SJSA1 (cell line): ENCODE measurements around the gene ACACA. TPM values are rescaled to one million over a fixed set of nuclear protein-coding genes. Genes with fewer than 3 reads are reported as not detected.

Source experiments
- DNase-seq, 2 experiments: peaks; one replicate each; pipeline ENCODE4 v3.0.0-alpha.2; 2015 to 2020; ENCODE audit warnings: low spot score in 2 of 2, low read depth in 1 of 2
- H3K27ac ChIP-seq: fragments of 250-450 bp; sonication (Bioruptor Pico); 2 replicates; pipeline ENCODE4 v1.5.1; 2020; ENCODE audit warnings: mild to moderate bottlenecking, moderate library complexity
- H3K27me3 ChIP-seq: fragments of 250-450 bp; sonication (Bioruptor Pico); replicated peaks from 2 replicates; pipeline ENCODE4 v1.5.1; 2020; ENCODE audit warnings: mild to moderate bottlenecking, moderate library complexity
- H3K36me3 ChIP-seq: fragments of 250-450 bp; sonication (Bioruptor Pico); 2 replicates; pipeline ENCODE4 v1.5.1; 2020; ENCODE audit warnings: mild to moderate bottlenecking
- H3K4me1 ChIP-seq: fragments of 250-450 bp; sonication (Bioruptor Pico); replicated peaks from 2 replicates; pipeline ENCODE4 v1.6.1; 2021; ENCODE audit warnings: mild to moderate bottlenecking
- H3K4me3 ChIP-seq: fragments of 250-450 bp; sonication (Bioruptor Pico); 2 replicates; pipeline ENCODE4 v1.5.1; 2020; ENCODE audit warnings: mild to moderate bottlenecking
- H3K9me3 ChIP-seq: fragments of 250-450 bp; sonication (Bioruptor Pico); replicated peaks from 2 replicates; pipeline ENCODE4 v1.5.1; 2020; ENCODE audit warnings: mild to moderate bottlenecking
- total RNA-seq: library from RNA; depleted of rRNA; stranded (reverse); fragments of >200 nt; shearing (Covaris generic); gene quantifications from 2 replicates; pipeline ENCODE4 v1.2.3, GENCODE V29; 2014

ACACA gene
- total RNA-seq, 1 experiment from 2014 or later, result 23.4 TPM

DNA sequence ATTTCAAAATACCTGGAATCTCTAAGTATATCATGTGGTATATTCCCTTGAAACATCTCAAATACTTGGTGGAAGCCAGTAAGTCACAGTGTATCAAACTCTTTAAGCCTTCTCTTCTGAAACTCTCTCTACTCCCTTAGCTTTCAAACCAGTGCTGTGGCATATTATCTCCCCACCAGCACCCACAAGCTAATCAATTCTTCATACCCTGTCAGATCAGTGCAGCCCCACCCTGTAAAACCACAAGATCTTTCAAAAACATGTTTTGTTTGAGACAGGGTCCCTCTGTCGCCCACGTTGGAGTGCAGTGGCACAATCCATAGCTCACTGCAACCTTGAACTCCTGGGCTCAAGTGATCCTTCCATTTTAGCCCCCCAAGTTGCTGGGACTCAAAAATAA is 122.4 kb downstream of the ACACA start:
- H3K4me1 ChIP-seq, result no peaks in the 10 kb centered on the region
- no peaks in the 10 kb centered on the region for H3K9me3 ChIP-seq
- no peak overlapping the region for H3K27ac ChIP-seq
- H3K36me3 ChIP-seq, result peaks cover 8% of the 10 kb centered on the region; the same call in 1 of the 2 replicates
- no peak overlapping the region for H3K4me3 ChIP-seq
- H3K27me3 ChIP-seq, result no peaks in the 10 kb centered on the region
- DNase-seq, result no peak

GRCh38 chr17:37283414-37283961 is 123.1 kb downstream of the ACACA start:
- DNase-seq, result no peak
- Histone ChIP-seq H3K4me3 (no peak overlapping the region), H3K9me3 (no peaks in the 10 kb centered on the region), H3K27ac (no peak overlapping the region), H3K36me3 (peaks cover 8% of the 10 kb centered on the region; the same call in 1 of the 2 replicates), H3K4me1 (no peaks in the 10 kb centered on the region), H3K27me3 (no peaks in the 10 kb centered on the region)

GRCh38 chr17:37280841-37281240 is 125.8 kb downstream of the ACACA start:
- DNase-seq, result no peak
- Histone ChIP-seq H3K27me3 (no peaks in the 10 kb centered on the region), H3K4me1 (no peaks in the 10 kb centered on the region), H3K36me3 (peaks cover 14% of the 10 kb centered on the region), H3K4me3 (no peak overlapping the region), H3K9me3 (no peaks in the 10 kb centered on the region), H3K27ac (no peak overlapping the region)

DNA sequence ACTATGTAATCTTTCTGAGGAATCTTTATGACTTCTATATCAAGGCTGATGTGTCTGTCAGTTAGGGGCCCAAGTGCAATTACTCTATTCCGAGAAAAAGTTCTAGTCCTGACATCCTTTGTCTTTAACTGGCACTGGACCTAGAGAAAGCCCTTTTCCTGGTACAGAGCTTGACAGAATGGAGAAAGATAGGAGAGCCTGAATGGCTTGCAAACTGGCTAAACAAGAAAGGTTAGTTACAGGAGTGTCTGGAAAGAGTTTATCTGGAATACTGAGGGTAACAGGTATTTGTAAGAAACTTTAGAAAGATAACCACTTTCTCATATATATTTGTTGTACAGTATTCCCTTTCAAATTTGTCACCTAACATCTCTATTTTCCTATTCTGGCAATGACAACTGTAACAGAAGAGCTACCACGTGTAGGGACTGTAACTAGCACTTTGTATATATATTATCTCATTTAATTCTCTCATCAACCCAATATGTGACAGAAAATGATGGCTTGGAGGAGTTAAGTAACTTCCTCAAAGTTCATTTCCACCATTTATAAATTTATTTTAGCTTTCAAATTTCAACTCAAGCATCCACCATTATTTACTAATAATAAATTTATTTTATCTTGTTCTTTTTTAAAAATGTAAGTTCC is 128.3 kb downstream of the ACACA start:
- Histone ChIP-seq H3K36me3 (peaks cover 15% of the 10 kb centered on the region), H3K27ac (no peak overlapping the region), H3K4me1 (no peaks in the 10 kb centered on the region), H3K27me3 (no peaks in the 10 kb centered on the region), H3K4me3 (no peak overlapping the region), H3K9me3 (no peaks in the 10 kb centered on the region)
- no peak for DNase-seq

- Histone ChIP-seq H3K4me1 (no peaks in the 10 kb centered on the region), H3K27me3 (no peaks in the 10 kb centered on the region), H3K27ac (no peak overlapping the region), H3K4me3 (no peak overlapping the region), H3K9me3 (no peaks in the 10 kb centered on the region), H3K36me3 (peaks cover 14% of the 10 kb centered on the region)
- no peak for DNase-seq
Observed at GRCh38 chr17:37276475-37276874, 130.2 kb downstream of the ACACA start.

DNA sequence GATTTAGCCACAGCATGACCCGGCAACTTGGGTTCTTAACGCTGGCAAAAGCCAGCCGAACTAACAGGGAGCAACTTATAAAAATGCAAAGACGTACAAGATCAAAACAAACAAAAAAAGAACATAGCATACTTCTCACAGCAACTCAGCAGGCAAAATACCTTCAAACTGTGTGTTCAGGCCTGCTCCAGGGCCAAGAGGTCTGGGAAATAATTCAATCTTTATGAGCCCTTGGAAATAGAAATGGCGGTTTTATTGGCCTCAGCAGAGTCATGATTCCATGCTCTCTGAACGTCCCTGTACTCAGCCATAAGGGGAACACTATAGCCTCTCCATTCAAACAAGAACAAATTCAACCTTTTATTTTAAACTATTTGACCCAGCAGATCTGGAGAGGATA is 132.2 kb downstream of the ACACA start:
- Histone ChIP-seq H3K4me1 (no peaks in the 10 kb centered on the region), H3K36me3 (peaks cover 12% of the 10 kb centered on the region), H3K4me3 (no peak overlapping the region), H3K27ac (no peak overlapping the region), H3K9me3 (no peaks in the 10 kb centered on the region), H3K27me3 (no peaks in the 10 kb centered on the region)
- DNase-seq, result no peak

DNA sequence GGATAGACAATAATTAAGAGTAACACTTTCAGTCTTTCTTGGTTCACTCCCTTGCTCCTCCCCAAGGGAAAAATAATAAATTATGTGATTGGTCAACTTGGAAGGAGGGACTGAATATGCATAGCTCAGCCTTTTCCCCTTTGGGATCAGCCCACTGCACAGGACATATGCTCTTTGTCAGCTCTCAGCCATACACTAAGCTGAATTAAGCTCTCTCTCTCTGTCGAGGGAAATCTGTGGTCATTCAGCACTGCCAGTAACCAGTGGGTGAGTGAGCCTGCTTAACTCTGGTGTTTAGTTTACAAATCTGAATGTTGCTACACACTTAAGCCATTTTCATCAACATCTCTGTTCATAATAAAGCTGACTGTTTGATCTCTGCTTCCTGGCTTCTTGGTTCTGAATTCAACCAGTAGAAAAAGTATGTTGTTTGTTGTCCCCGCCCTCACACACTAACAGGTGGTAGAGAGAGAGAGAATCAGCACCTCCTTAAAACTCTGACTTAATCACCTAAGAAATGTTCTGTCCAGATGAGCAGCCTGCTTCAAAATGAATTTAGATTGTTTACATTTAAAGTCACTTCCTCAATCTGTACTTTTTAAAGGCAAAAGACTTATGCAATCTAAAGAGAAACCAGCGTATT is 133.1 kb downstream of the ACACA start:
- H3K4me3 ChIP-seq, result no peak overlapping the region
- no peak for DNase-seq
- H3K27ac ChIP-seq, result no peak overlapping the region
- H3K36me3 ChIP-seq, result peaks cover 12% of the 10 kb centered on the region
- H3K27me3 ChIP-seq, result no peaks in the 10 kb centered on the region
- H3K9me3 ChIP-seq, result no peaks in the 10 kb centered on the region
- H3K4me1 ChIP-seq, result no peaks in the 10 kb centered on the region

- Histone ChIP-seq H3K27me3 (no peaks in the 10 kb centered on the region), H3K4me3 (no peak overlapping the region), H3K4me1 (no peaks in the 10 kb centered on the region), H3K36me3 (peaks cover 26% of the 10 kb centered on the region), H3K27ac (no peak overlapping the region), H3K9me3 (peaks cover 3% of the 10 kb centered on the region; the same call in 1 of the 2 replicates)
- no peak for DNase-seq
Observed at GRCh38 chr17:37265446-37266173, 141.0 kb downstream of the ACACA start.

- DNase-seq, result no peak
- no peak overlapping the region for H3K27ac ChIP-seq
- no peaks in the 10 kb centered on the region for H3K27me3 ChIP-seq
- H3K9me3 ChIP-seq, result peaks cover 3% of the 10 kb centered on the region; the same call in 1 of the 2 replicates
- no peak overlapping the region for H3K4me3 ChIP-seq
- peaks cover 25% of the 10 kb centered on the region for H3K36me3 ChIP-seq
- no peaks in the 10 kb centered on the region for H3K4me1 ChIP-seq
Observed at GRCh38 chr17:37261286-37261685, 145.3 kb downstream of the ACACA start.

DNA sequence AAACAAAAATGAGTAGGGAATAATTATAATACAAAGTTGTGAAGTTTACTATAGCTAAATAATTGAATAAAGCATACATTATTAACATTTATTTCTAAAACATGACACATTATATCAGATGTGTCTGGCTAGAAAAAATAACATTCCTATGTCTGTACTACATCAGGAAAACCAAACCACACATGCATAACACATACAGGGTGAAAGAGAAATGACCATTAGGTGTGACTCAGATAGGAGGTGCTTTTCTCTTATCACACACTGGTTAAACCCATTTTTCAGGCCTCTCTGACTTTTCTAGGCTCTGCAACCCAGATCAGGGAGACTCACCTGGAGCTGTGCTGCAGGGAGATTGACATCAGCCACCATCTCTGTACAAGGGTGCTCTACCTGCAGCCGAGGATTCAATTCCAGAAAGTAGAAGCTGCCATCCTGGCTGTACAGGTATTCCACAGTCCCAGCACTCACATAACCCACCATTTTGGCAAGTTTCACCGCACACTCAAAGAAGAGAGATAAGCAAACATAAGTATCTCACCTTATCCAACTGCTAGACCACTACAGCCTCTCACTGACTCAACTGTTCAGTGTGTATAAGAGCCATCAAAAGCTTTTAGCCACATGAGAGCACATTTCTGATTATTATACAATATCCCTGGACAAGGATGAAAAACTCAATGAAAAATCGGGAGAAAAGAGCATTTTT is 147.5 kb downstream of the ACACA start:
- Histone ChIP-seq H3K9me3 (no peaks in the 10 kb centered on the region), H3K36me3 (peaks cover 14% of the 10 kb centered on the region), H3K27me3 (no peaks in the 10 kb centered on the region), H3K4me3 (no peak overlapping the region), H3K27ac (no peak overlapping the region), H3K4me1 (no peaks in the 10 kb centered on the region)
- DNase-seq, result no peak

DNA sequence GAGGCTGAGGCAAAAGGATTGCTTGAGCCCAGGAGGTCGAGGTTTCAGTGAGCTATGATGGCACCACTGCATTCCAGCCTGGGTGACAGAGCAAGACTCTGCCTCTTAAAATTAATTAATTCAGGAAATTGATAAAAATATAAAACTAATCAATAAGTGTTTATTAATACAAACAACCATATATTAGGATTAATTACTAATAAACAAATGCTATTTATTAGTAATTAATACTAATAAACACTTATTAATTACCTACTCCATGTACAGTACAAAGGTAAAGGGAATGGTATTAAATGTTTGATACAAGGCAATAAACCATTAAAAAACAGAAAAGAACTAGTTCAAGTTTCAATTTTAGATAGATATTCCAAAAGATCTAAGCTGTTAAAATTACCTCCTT is 150.0 kb downstream of the ACACA start:
- Histone ChIP-seq H3K4me3 (no peak overlapping the region), H3K4me1 (no peaks in the 10 kb centered on the region), H3K27ac (no peak overlapping the region), H3K36me3 (peaks cover 18% of the 10 kb centered on the region), H3K9me3 (no peaks in the 10 kb centered on the region), H3K27me3 (no peaks in the 10 kb centered on the region)
- DNase-seq, result no peak

- H3K4me1 ChIP-seq, result no peaks in the 10 kb centered on the region
- DNase-seq, result no peak
- H3K36me3 ChIP-seq, result peaks cover 25% of the 10 kb centered on the region
- H3K4me3 ChIP-seq, result no peak overlapping the region
- H3K27ac ChIP-seq, result no peak overlapping the region
- H3K9me3 ChIP-seq, result no peaks in the 10 kb centered on the region
- H3K27me3 ChIP-seq, result no peaks in the 10 kb centered on the region
Observed at GRCh38 chr17:37255432-37255831, 151.2 kb downstream of the ACACA start.

DNA sequence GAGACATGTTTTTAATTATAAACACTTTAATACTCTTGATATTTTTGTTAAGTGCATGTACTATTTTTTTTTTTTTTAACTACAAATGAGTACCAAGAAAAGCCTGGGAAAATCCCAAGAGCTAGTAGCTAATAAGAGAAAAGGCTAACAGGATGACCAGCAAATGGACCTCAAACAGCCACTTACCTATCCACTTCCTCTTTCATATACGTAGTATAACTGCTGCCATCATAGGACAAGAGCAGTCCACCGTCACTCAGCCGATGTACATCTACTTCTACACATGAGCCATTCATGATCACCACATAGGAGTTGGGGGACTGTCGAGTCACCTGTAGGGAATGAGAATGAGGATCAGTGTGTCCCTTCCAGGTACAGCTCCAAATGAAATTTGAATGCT is 158.8 kb downstream of the ACACA start:
- Histone ChIP-seq H3K4me3 (no peak overlapping the region), H3K4me1 (no peaks in the 10 kb centered on the region), H3K9me3 (peaks cover 3% of the 10 kb centered on the region; the same call in 1 of the 2 replicates), H3K27ac (no peak overlapping the region), H3K27me3 (no peaks in the 10 kb centered on the region), H3K36me3 (peaks cover 67% of the 10 kb centered on the region)
- DNase-seq, result no peak
